Fibroblast of the aortic adventitia (primary cell): Measurements from ENCODE around the gene NUP50. TPM values are rescaled to one million over a fixed set of nuclear protein-coding genes. Genes with fewer than 3 reads are reported as not detected.

Experiments used
- DNase-seq: peaks from one replicate; pipeline ENCODE4 v3.0.0-alpha.2; 2010; ENCODE audit warnings: low read depth
- H3K4me3 ChIP-seq: 2 replicates; pipeline ENCODE4 v1.5.1; 2011; ENCODE audit warnings: low read depth, mild to moderate bottlenecking, control low read depth, low read length, moderate library complexity
- total RNA-seq: library from RNA; depleted of rRNA; stranded (reverse); fragments of >200 nt; gene quantifications from 2 replicates; pipeline ENCODE4 v1.2.3, GENCODE V29; 2012; ENCODE audit warnings: low replicate concordance
- TF ChIP-seq, protein P1 (sequence below): IDR thresholded peaks from 2 replicates; pipeline ENCODE4 v1.5.1; 2011; ENCODE audit warnings: mild to moderate bottlenecking, low read length, control low read depth, inconsistent platforms; ENCODE audit not compliant: insufficient read depth

The NUP50 gene
- total RNA-seq, 1 donor = 61.6 TPM

DNA sequence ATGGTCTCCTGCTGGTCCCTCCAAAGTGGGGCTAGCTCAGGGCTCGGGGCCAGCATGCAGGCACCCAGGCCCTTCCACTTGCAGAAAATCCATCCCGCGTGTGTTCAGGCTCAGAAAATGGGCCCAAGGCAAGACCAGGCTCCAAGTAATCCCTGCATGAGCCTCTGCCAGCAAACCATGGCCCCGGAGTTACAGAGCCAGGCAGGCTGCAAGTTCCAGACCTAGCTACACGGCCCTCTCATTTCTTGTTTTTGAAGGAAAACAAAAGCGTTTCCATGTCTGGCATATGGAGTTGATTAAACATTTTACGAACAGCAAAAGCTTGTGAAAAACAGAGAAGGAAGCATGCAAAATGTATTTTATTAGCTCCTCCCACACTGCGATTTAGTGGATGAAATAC, 47.3 kb downstream of the NUP50 start:
- peak overlapping the region; percentile 70 for H3K4me3 ChIP-seq
- TF ChIP-seq, protein P1, sequence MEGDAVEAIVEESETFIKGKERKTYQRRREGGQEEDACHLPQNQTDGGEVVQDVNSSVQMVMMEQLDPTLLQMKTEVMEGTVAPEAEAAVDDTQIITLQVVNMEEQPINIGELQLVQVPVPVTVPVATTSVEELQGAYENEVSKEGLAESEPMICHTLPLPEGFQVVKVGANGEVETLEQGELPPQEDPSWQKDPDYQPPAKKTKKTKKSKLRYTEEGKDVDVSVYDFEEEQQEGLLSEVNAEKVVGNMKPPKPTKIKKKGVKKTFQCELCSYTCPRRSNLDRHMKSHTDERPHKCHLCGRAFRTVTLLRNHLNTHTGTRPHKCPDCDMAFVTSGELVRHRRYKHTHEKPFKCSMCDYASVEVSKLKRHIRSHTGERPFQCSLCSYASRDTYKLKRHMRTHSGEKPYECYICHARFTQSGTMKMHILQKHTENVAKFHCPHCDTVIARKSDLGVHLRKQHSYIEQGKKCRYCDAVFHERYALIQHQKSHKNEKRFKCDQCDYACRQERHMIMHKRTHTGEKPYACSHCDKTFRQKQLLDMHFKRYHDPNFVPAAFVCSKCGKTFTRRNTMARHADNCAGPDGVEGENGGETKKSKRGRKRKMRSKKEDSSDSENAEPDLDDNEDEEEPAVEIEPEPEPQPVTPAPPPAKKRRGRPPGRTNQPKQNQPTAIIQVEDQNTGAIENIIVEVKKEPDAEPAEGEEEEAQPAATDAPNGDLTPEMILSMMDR = no peak
- peak; percentile 83 for DNase-seq

DNA sequence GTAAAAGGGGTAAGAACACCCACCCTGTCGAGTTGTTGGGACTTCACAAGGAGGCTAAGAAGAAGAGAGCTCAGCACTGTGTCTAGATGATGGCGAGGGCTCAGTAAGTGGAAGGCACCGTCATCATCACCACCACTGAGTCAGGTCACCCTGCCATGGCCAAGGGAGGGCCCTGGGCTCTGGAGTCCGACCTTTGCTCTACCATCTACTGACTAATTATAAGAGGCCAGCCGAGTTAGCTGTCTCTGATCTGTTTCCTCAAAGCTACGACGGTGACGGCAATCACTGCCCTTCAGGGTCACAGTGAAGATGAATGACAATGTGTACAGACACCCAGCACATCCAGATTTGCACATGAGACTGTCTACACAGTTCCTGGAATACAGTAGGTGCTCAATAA, 47.7 kb downstream of the NUP50 start:
- DNase-seq = no peak
- peak overlapping the region; percentile 70 for H3K4me3 ChIP-seq
- TF ChIP-seq, protein P1 = no peak

DNA sequence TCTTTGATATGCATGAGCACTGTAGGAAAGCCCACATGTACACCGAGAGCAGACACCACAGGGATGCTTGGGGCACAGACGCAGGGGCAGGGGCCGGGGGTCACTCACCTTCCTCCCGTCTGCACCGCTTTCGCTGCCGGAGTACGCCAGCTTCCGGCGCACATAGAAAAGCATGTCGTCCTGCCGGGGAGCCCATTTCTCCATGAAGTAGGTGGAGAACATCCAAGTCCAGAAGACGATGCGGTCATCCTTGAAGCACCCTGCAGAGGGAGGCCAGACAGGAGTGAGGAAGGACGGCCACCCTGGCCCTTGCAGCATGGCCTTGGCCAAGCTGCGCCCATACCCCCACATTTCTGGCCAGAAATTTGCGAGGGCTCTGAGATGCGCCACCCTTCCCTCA, 48.1 kb downstream of the NUP50 start:
- DNase-seq = peak; percentile 63
- TF ChIP-seq, protein P1 = peak; percentile 1
- H3K4me3 ChIP-seq = peak overlapping the region; percentile 70

DNA sequence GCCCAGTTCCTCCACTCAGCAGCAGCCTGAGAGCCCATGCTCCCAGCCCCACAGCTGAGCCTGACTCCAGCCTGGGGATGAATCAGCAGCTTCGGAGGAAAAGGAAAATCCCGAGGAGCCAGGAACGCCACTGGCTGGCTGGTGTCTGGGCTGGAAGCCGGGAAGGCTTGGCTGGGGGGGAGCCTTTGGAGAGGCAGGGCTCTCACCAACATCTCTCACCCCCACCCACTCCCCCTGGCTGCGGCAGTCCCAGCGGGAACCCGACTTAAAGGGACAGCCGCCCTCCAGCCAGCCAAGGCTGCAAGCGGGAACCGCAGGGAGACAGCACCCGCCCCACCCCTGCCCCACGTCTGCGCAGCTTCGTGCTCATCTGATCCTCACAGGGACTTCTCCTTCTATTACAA, 48.6 kb downstream of the NUP50 start:
- TF ChIP-seq, protein P1 = peak; percentile 37
- DNase-seq = peak; percentile 92
- H3K4me3 ChIP-seq = peak overlapping the region; percentile 70

DNA sequence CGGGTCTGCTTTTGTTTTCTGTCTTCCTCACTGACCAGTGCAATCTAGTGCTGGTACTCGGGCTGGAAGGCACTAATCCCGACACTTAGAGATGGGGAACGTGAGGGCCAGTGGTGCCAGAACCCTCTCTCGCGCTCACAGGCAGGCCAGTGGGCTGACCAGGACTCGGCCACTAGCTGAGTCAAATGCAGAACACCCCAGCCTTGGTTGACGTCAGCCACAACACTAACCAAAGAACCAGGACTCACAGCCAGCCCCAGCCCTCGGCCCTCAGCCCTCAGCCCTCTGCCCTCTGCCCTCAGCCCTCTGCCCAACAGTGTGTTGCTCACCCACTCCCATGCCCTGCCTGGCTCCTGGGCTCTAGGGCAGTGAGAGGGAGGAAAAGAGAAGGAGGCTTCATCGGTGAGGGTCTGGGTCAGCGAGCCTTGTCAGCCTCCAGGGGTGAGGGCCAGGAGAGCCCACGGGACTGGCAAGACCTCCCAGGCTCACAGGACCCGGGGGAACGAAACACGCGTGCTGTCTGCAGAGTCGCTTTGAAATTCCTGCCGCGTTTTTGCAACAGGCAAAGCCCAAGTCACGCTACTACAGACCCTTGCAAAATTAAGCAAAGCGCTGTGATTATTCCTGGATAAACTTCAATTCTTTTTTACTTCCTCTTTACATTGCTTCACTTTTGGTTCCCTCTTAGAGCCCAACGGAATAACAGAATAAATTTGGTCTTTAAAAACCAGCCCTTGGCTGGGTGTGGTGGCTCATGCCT, 49.4 kb downstream of the NUP50 start:
- DNase-seq = peak; percentile 70
- TF ChIP-seq, protein P1 = no peak
- peak overlapping the region; percentile 70 for H3K4me3 ChIP-seq

DNA sequence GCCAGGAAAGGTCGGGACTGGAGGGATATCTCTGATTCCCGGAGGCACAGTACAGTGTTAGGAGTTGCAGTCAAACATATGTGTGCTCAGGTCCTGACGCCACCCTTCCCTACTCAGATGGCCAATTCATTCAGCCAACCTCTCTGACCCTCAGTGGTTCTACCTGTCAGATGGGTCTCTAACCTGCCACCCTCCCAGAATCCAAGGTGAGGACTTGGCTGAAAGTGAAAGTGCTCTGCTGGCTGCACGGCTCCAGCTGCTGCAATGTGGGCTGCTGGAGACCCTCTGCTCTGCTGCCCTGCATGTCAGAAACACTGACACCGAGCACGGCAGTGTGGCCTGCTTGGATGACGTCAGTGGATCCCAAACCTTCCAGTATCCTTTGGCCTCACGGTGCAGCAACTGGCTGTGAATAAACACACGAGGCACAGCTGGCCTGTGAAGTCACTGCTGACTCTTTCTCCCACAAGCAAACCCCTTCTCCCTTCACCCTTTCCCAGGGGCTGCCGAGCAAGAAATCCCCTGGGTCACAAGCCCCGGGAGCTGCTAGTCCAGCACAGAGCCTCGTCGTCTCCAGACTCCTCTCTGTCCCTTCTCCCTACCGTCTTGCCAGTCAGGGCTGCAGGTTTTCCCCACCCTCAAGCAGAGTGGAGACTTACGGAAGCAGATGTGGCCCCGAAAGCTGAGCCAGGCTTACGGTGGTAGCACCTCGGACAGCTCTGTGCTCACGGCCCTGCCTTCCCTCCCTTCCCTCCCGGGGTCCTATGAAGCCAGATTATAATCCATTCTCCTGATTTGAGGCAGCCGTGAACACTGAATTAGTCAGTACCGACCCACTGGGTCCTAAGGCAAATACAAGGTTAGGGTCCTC, 52.6 kb downstream of the NUP50 start:
- TF ChIP-seq, protein P1 = no peak
- DNase-seq = peak; percentile 36
- no peak overlapping the region for H3K4me3 ChIP-seq
